ENCODE data around the gene SLIT3.

Gene SLIT3

DNA sequence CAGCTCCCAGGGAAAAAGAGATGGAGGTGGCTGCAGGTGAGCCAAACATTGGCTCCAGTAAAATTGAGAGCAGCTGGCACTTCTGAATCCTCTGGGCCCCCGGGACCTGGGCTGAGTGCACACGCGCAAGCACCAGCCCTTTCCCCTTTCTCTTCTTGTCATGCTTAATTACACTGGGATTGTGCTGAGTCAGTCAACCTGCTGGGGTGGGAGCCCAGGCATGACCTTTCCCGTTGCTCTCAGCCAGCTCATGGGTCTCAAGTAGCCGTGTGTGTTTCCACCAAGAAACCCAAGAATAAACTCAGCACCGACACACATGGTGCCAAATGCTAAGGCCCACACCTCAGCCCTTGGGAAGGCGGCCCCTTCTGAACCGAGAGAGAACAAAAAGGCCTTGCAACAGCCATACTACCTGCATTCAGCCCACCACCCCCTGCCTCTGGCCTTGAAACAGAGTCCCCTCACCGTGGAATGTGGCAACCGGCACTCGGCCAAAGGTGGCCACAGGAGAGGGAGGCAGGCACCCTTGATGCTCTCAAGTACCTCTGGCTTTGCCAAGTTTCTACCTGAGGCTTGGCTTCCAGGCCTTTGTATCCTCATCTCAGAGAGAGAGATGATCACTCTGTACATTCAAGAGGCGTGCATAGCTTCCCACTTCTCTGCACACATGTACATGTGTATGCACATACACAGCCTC, 28.1 kb downstream of the SLIT3 start:
- no peak overlapping the region for H3K4me3 ChIP-seq (ENCODE audit: low read depth, low read length)
- TF ChIP-seq, protein P1, sequence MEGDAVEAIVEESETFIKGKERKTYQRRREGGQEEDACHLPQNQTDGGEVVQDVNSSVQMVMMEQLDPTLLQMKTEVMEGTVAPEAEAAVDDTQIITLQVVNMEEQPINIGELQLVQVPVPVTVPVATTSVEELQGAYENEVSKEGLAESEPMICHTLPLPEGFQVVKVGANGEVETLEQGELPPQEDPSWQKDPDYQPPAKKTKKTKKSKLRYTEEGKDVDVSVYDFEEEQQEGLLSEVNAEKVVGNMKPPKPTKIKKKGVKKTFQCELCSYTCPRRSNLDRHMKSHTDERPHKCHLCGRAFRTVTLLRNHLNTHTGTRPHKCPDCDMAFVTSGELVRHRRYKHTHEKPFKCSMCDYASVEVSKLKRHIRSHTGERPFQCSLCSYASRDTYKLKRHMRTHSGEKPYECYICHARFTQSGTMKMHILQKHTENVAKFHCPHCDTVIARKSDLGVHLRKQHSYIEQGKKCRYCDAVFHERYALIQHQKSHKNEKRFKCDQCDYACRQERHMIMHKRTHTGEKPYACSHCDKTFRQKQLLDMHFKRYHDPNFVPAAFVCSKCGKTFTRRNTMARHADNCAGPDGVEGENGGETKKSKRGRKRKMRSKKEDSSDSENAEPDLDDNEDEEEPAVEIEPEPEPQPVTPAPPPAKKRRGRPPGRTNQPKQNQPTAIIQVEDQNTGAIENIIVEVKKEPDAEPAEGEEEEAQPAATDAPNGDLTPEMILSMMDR (conservative IDR thresholded peaks at IDR 0.05; ENCODE audit: low read depth, low read length): no peak
- DNase-seq (ENCODE audit: low read depth): no peak

- no peak for DNase-seq (ENCODE audit: low read depth)
- H3K4me3 ChIP-seq (ENCODE audit: low read depth, low read length): no peak overlapping the region
- TF ChIP-seq, protein P1 (conservative IDR thresholded peaks at IDR 0.05; ENCODE audit: low read depth, low read length): no peak
Observed at GRCh38 chr5:169272111-169272510, 28.8 kb downstream of the SLIT3 start.

DNA sequence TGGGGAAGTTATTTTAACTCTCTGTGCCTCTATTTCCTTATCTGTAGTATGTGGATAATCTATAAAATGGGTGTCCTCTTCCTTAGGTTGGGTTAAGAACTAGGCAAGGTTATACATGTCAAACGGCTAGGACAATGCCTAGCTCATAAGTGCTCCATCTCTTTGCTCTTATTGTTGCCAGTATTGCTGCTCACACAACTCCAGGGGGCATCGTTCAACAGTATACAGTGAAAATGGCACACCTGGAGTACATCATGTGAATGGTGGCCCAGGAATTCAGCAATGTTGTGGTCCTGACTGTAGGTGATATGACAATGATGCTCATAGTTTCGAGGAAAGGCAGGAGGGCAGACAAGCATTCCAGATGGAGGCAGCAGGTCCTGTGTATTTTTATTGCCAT, 30.1 kb downstream of the SLIT3 start:
- no peak overlapping the region for H3K4me3 ChIP-seq (ENCODE audit: low read depth, low read length)
- no peak for DNase-seq (ENCODE audit: low read depth)
- TF ChIP-seq, protein P1 (conservative IDR thresholded peaks at IDR 0.05; ENCODE audit: low read depth, low read length): no peak

DNA sequence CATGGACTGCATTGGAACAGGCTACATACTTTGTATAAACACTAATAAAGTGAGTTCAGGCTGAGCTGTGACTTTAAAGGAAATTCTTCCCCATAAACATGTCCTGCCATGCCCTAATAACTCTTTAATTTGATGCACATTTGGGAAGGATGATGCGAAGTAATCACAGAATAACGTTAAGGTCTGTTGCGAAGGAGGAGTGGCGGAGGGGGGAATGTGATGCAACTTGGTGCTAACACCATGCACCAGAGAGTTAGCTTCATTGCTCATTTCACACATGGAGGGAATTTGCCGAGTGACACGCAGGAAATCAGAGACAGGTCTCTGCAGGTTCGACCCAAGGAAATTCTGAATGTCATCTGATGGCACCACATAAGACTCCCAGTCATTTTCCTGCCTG, 32.9 kb downstream of the SLIT3 start:
- no peak overlapping the region for H3K4me3 ChIP-seq (ENCODE audit: low read depth, low read length)
- TF ChIP-seq, protein P1 (conservative IDR thresholded peaks at IDR 0.05; ENCODE audit: low read depth, low read length): no peak
- DNase-seq (ENCODE audit: low read depth): no peak

- H3K4me3 ChIP-seq (ENCODE audit: low read depth, low read length): no peak overlapping the region
- DNase-seq (ENCODE audit: low read depth): peak; percentile 30
- TF ChIP-seq, protein P1 (conservative IDR thresholded peaks at IDR 0.05; ENCODE audit: low read depth, low read length): peak; percentile 40
Observed at GRCh38 chr5:169265888-169266287, 35.1 kb downstream of the SLIT3 start.

- H3K4me3 ChIP-seq (ENCODE audit: low read depth, low read length): no peak overlapping the region
- TF ChIP-seq, protein P1 (conservative IDR thresholded peaks at IDR 0.05; ENCODE audit: low read depth, low read length): no peak
- DNase-seq (ENCODE audit: low read depth): no peak
Observed at GRCh38 chr5:169263591-169263990, 37.3 kb downstream of the SLIT3 start.

- H3K4me3 ChIP-seq (ENCODE audit: low read depth, low read length): no peak overlapping the region
- DNase-seq (ENCODE audit: low read depth): no peak
- TF ChIP-seq, protein P1 (conservative IDR thresholded peaks at IDR 0.05; ENCODE audit: low read depth, low read length): no peak
Observed at GRCh38 chr5:169260896-169261569, 39.9 kb downstream of the SLIT3 start.
